DOHH2 (cell line): ENCODE measurements around the gene GPR142.

Source experiments
- H3F3A ChIP-seq: fragments of 200-600 bp; sonication (generic), shearing (Covaris generic); 2 replicates; pipeline ENCODE4 v1.6.0; 2016; ENCODE audit warnings: antibody characterized with exemption, mild to moderate bottlenecking; ENCODE audit not compliant: control insufficient read depth, insufficient read depth
- H3K27ac ChIP-seq: fragments of 200-600 bp; sonication (generic); 2 replicates; pipeline ENCODE4 v1.5.1; 2014; ENCODE audit warnings: low read depth, mild to moderate bottlenecking, low read length, moderate library complexity
- H3K27me3 ChIP-seq: fragments of 200-600 bp; sonication (generic); 2 replicates; pipeline ENCODE4 v1.6.1; 2014; ENCODE audit warnings: mild to moderate bottlenecking, low read length, mixed read lengths; ENCODE audit not compliant: control insufficient read depth
- H3K36me3 ChIP-seq: fragments of 200-600 bp; sonication (generic); 2 replicates; pipeline ENCODE4 v1.6.1; 2014; ENCODE audit warnings: mild to moderate bottlenecking, low read length, moderate library complexity, mixed read lengths; ENCODE audit not compliant: control insufficient read depth
- H3K4me1 ChIP-seq: fragments of 200-600 bp; sonication (generic); 2 replicates; pipeline ENCODE4 v1.6.1; 2014; ENCODE audit warnings: mild to moderate bottlenecking, low read length, mixed read lengths; ENCODE audit not compliant: control insufficient read depth
- H3K4me2 ChIP-seq: fragments of 200-600 bp; sonication (generic); 2 replicates; pipeline ENCODE4 v1.6.0; 2014; ENCODE audit warnings: mild to moderate bottlenecking, low read length, moderate library complexity
- H3K4me3 ChIP-seq: fragments of 200-600 bp; sonication (generic); 2 replicates; pipeline ENCODE4 v1.5.1; 2014; ENCODE audit warnings: mild to moderate bottlenecking, low read length, mixed read lengths
- H3K79me2 ChIP-seq: fragments of 200-600 bp; sonication (generic); 2 replicates; pipeline ENCODE4 v1.6.1; 2014; ENCODE audit warnings: mild to moderate bottlenecking, low read length, mixed read lengths; ENCODE audit not compliant: control insufficient read depth
- H3K9me2 ChIP-seq: fragments of 200-600 bp; sonication (generic); replicated peaks from 2 replicates; pipeline ENCODE4 v1.6.1; 2014; ENCODE audit warnings: mild to moderate bottlenecking, low read length, mixed read lengths; ENCODE audit not compliant: control insufficient read depth
- H3K9me3 ChIP-seq: fragments of 200-600 bp; sonication (generic); 2 replicates; pipeline ENCODE4 v1.6.1; 2014; ENCODE audit warnings: antibody characterized with exemption, low read length, mixed read lengths; ENCODE audit not compliant: control insufficient read depth, insufficient read depth
- H4K20me1 ChIP-seq: fragments of 200-600 bp; sonication (generic); 2 replicates; pipeline ENCODE4 v1.6.0; 2014; ENCODE audit warnings: low read depth, mild to moderate bottlenecking, antibody characterized with exemption, low read length, moderate library complexity; ENCODE audit not compliant: control insufficient read depth, insufficient read depth
- EZH2phosphoT487 ChIP-seq: fragments of 200-600 bp; sonication (generic); IDR thresholded peaks from 2 replicates; pipeline ENCODE4 v1.6.1; 2017; ENCODE audit warnings: borderline replicate concordance, mild to moderate bottlenecking, antibody characterized with exemption, low read length, moderate library complexity, mixed read lengths
- TF ChIP-seq, protein P1 (sequence below): fragments of 200-600 bp; sonication (generic); IDR thresholded peaks from one replicate; pipeline ENCODE4 v1.5.1; 2014; ENCODE audit warnings: antibody characterized with exemption, mild to moderate bottlenecking, low read depth, low read length; ENCODE audit not compliant: poor library complexity, severe bottlenecking

The GPR142 gene, protein sequence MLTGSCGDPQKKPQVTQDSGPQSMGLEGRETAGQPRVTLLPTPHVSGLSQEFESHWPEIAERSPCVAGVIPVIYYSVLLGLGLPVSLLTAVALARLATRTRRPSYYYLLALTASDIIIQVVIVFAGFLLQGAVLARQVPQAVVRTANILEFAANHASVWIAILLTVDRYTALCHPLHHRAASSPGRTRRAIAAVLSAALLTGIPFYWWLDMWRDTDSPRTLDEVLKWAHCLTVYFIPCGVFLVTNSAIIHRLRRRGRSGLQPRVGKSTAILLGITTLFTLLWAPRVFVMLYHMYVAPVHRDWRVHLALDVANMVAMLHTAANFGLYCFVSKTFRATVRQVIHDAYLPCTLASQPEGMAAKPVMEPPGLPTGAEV

DNA sequence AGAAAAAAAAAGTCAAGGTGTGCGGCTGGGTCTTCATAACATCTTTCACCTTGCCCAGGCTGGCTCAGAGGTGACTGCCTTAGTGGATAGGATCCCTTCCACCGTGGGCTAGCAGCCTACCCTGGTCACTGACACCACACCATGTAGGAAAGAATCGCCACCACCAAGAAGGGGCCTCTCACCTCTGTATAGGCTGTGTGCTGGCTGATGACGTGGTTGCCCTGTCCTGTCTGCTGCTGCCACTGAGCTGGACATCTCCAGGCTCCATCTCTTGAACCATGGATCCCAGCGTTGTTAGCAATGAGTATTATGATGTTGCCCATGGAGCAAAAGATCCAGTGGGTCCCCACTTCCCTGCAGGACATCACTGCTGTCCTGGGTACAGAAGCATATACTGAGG is at the start of gene GPR142:
TSS of gene GPR142 (plus strand) at position 301 of the 400 bp plus-strand sequence. CDS start 2,035 bp downstream, outside the sequence.
- Histone ChIP-seq H3K4me3 (no peak within 1 kb of the TSS), H3F3A (no peaks in the 10 kb centered on the region), H3K9me3 (no peaks in the 10 kb centered on the region), H4K20me1 (no peaks in the 10 kb centered on the region), H3K79me2 (no peaks in the 10 kb centered on the region), H3K27ac (no peak within 1 kb of the TSS), H3K27me3 (no peaks in the 10 kb centered on the region), H3K4me1 (no peaks in the 10 kb centered on the region), H3K36me3 (no peaks in the 10 kb centered on the region), H3K9me2 (no peaks in the 10 kb centered on the region), H3K4me2 (no peak within 1 kb of the TSS)
- TF ChIP-seq EZH2phosphoT487 = no peak
- TF ChIP-seq, protein P1, sequence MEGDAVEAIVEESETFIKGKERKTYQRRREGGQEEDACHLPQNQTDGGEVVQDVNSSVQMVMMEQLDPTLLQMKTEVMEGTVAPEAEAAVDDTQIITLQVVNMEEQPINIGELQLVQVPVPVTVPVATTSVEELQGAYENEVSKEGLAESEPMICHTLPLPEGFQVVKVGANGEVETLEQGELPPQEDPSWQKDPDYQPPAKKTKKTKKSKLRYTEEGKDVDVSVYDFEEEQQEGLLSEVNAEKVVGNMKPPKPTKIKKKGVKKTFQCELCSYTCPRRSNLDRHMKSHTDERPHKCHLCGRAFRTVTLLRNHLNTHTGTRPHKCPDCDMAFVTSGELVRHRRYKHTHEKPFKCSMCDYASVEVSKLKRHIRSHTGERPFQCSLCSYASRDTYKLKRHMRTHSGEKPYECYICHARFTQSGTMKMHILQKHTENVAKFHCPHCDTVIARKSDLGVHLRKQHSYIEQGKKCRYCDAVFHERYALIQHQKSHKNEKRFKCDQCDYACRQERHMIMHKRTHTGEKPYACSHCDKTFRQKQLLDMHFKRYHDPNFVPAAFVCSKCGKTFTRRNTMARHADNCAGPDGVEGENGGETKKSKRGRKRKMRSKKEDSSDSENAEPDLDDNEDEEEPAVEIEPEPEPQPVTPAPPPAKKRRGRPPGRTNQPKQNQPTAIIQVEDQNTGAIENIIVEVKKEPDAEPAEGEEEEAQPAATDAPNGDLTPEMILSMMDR = no peak

- TF ChIP-seq, protein P1 = no peak
- no peak for TF ChIP-seq EZH2phosphoT487
- H4K20me1 ChIP-seq = no peaks in the 10 kb centered on the region
- H3K36me3 ChIP-seq = no peaks in the 10 kb centered on the region
- no peaks in the 10 kb centered on the region for H3K9me3 ChIP-seq
- no peaks in the 10 kb centered on the region for H3F3A ChIP-seq
- no peaks in the 10 kb centered on the region for H3K27me3 ChIP-seq
- no peak overlapping the region for H3K27ac ChIP-seq
- no peaks in the 10 kb centered on the region for H3K4me1 ChIP-seq
- H3K79me2 ChIP-seq = no peaks in the 10 kb centered on the region
- H3K4me3 ChIP-seq = no peak overlapping the region
- H3K9me2 ChIP-seq = no peaks in the 10 kb centered on the region
- H3K4me2 ChIP-seq = no peak overlapping the region
Measured at GRCh38 chr17:74318391-74318790, 48.9 kb upstream of the GPR142 start.

DNA sequence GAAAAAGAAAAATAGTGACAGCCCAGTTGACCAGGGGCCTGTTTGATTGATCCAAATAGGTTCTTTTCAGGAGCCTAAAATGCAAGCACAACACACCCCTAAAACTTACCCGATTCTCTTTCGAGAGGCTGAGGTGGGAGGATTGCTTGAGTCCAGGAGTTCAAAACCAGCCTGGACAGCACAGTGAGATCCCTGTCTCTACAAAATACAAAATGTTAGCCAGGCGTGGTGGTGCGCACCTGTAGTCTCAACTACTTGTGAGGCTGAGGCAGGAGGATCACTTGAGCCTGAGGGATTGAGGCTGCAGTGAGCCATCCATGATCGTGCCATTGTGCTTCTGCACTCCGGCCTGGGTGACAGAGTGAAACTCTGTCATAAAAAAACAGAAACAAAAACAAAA is 42.8 kb upstream of the GPR142 start:
- H4K20me1 ChIP-seq = no peaks in the 10 kb centered on the region
- no peak overlapping the region for H3K4me2 ChIP-seq
- H3K9me3 ChIP-seq = no peaks in the 10 kb centered on the region

More for the DNA sequence above, 42.8 kb upstream of the GPR142 start:
- Histone ChIP-seq H3K9me2 (no peaks in the 10 kb centered on the region), H3K36me3 (no peaks in the 10 kb centered on the region), H3K79me2 (no peaks in the 10 kb centered on the region), H3K4me1 (no peaks in the 10 kb centered on the region), H3K27ac (no peak overlapping the region), H3K27me3 (no peaks in the 10 kb centered on the region), H3F3A (no peaks in the 10 kb centered on the region), H3K4me3 (no peak overlapping the region)
- no peak for TF ChIP-seq EZH2phosphoT487
- TF ChIP-seq, protein P1 = no peak
